HepG2 (cell line): ENCODE measurements around the gene GAS2L1. TPM values are rescaled to one million over a fixed set of nuclear protein-coding genes. Genes with fewer than 3 reads are reported as not detected.

Experiments
- ATAC-seq: fragments of 200-7000 bp; cut with Tn5 transposase; 3 replicates; pipeline ENCODE4 v1.9.1; 2020; ENCODE audit warnings: mild to moderate bottlenecking, moderate library complexity
- BruUV-seq: library from RNA; stranded (reverse); fragments of 400-500 nt; replicated peaks from 2 replicates; lab custom pipeline; 2021; lab: Mats Ljungman, UMichigan
- CTCF ChIA-PET: fragments of 300-600 bp; formaldehyde crosslinking; extraction: SDS; loops from one replicate; lab custom pipeline; 2021; ENCODE audit warnings: low total read pairs, inconsistent platforms, low intra/inter-chr PET ratio; lab: Yijun Ruan, JAX
- POLR2A ChIA-PET: fragments of 350-600 bp; sonication (Branson Sonifier 250); formaldehyde crosslinking; loops from one replicate; lab custom pipeline; 2020; ENCODE audit warnings: antibody characterized with exemption, inconsistent platforms; lab: Yijun Ruan, JAX
- DNase-seq: peaks from one replicate; pipeline ENCODE4 v3.0.0-alpha.2; 2015; ENCODE audit warnings: low spot score
- FAIRE-seq: peaks from 3 replicates; lab custom pipeline; 2011; peaks lifted over from hg19 to GRCh38; lab: Jason Lieb, UNC
- H2AFZ ChIP-seq: one replicate; pipeline ENCODE4 v1.6.1; 2011; ENCODE audit warnings: low read length, inconsistent platforms
- H3K27ac ChIP-seq: fragments of 300-600 bp; 3 replicates; pipeline ENCODE4 v1.8.0; 2011; ENCODE audit warnings: mixed run types, mild to moderate bottlenecking, mixed read lengths, low read length, inconsistent platforms; ENCODE audit not compliant: insufficient read depth; ENCODE audit errors: extremely low read length
- H3K27me3 ChIP-seq, 2 experiments: fragments of 200-600 bp in 1 of 2; 2 replicates in 1 of 2; 3 replicates in 1 of 2; pipeline versions ENCODE4 v1.6.0 to v1.8.0; 2011; ENCODE audit warnings: low read length in 2 of 2, mild to moderate bottlenecking in 2 of 2, moderate library complexity in 2 of 2, inconsistent platforms in 1 of 2; ENCODE audit not compliant: insufficient read depth in 2 of 2, control insufficient read depth in 1 of 2
- H3K36me3 ChIP-seq, 2 experiments: fragments of 200-600 bp in 1 of 2; replicated peaks in 1 of 2; 2 replicates in 1 of 2; 3 replicates in 1 of 2; pipeline versions ENCODE4 v1.5.1 to v1.8.0; 2011; ENCODE audit warnings: low read length in 2 of 2, inconsistent platforms in 1 of 2; ENCODE audit not compliant: insufficient read depth in 2 of 2, control insufficient read depth in 1 of 2
- H3K4me1 ChIP-seq: 2 replicates; pipeline ENCODE4 v1.5.1; 2012; ENCODE audit warnings: low read length, inconsistent platforms; ENCODE audit not compliant: insufficient read depth
- H3K4me2 ChIP-seq: 2 replicates; pipeline ENCODE4 v1.6.0; 2011; ENCODE audit warnings: low read depth, low read length, inconsistent platforms
- H3K4me3 ChIP-seq, 3 experiments: fragments of 200-600 bp in 1 of 3; sonication (generic), shearing (Covaris generic) in 1 of 3; replicated peaks in 1 of 3; 2 replicates each; pipeline ENCODE4 v1.5.1; 2011 to 2016; ENCODE audit warnings: low read length in 3 of 3, inconsistent platforms in 2 of 3, low read depth in 2 of 3, mild to moderate bottlenecking in 2 of 3, control low read depth in 1 of 3, mixed read lengths in 1 of 3; ENCODE audit not compliant: insufficient read depth in 1 of 3
- H3K79me2 ChIP-seq: one replicate; pipeline ENCODE4 v1.6.1; 2011; ENCODE audit warnings: low read length, inconsistent platforms; ENCODE audit not compliant: insufficient read depth
- H3K9ac ChIP-seq: 2 replicates; pipeline ENCODE4 v1.6.0; 2011; ENCODE audit warnings: mild to moderate bottlenecking, low read depth, low read length, inconsistent platforms; ENCODE audit not compliant: insufficient read depth
- H3K9me3 ChIP-seq: 2 replicates; pipeline ENCODE4 v1.5.1; 2012; ENCODE audit warnings: mild to moderate bottlenecking, low read length
- H4K20me1 ChIP-seq: 2 replicates; pipeline ENCODE4 v1.6.0; 2011; ENCODE audit warnings: inconsistent platforms, mild to moderate bottlenecking, low read length, moderate library complexity; ENCODE audit not compliant: insufficient read depth
- CSRNP1 ChIP-seq: sonication (generic); formaldehyde crosslinking; IDR thresholded peaks from 2 replicates; pipeline ENCODE4 v1.8.1; 2023; ENCODE audit warnings: mild to moderate bottlenecking, missing genetic modification reagents
- MXD1 ChIP-seq: sonication (generic); formaldehyde crosslinking; IDR thresholded peaks from 2 replicates; pipeline ENCODE4 v1.4.0; 2020; ENCODE audit warnings: mild to moderate bottlenecking, missing genetic modification reagents
- POLR2A ChIP-seq, 2 experiments: IDR thresholded peaks; 2 replicates each; pipeline ENCODE4 v1.6.1; 2011; ENCODE audit warnings: low read depth in 2 of 2, low read length in 2 of 2, mild to moderate bottlenecking in 1 of 2, moderate library complexity in 1 of 2; ENCODE audit not compliant: insufficient read depth in 1 of 2
- REPIN1 ChIP-seq: sonication (generic); formaldehyde crosslinking; IDR thresholded peaks from 2 replicates; pipeline ENCODE4 v1.8.0; 2022; ENCODE audit warnings: missing genetic modification reagents, low read depth, mild to moderate bottlenecking, borderline replicate concordance
- ZBTB37 ChIP-seq: sonication (generic); formaldehyde crosslinking; IDR thresholded peaks from 2 replicates; pipeline ENCODE4 v1.4.0; 2020; ENCODE audit warnings: mild to moderate bottlenecking, missing genetic modification reagents
- ZKSCAN5 ChIP-seq: sonication (generic); formaldehyde crosslinking; IDR thresholded peaks from 2 replicates; pipeline ENCODE4 v1.5.1; 2020; ENCODE audit warnings: mild to moderate bottlenecking, missing genetic modification reagents
- ZNF207 ChIP-seq: fragments of 450-650 bp; IDR thresholded peaks from 2 replicates; pipeline ENCODE4 v1.6.1; 2016; ENCODE audit warnings: antibody characterized with exemption, borderline replicate concordance
- ZNF781 ChIP-seq: sonication (generic); formaldehyde crosslinking; IDR thresholded peaks from 2 replicates; pipeline ENCODE4 v1.5.1; 2020; ENCODE audit warnings: borderline replicate concordance, mild to moderate bottlenecking, missing genetic modification reagents; ENCODE audit errors: not compliant biosample characterization
- WGBS: methylation state at CpG from one replicate; pipeline ENCODE4 v1.1.6; 2017; ENCODE audit warnings: low lambda C conversion rate; 5-methylcytosine and 5-hydroxymethylcytosine counted together
- in situ Hi-C: cut with HindIII; loops from 2 replicates; pipeline ENCODE4 v1.10.0; 2017; ENCODE audit warnings: low pct_unique_long_range_greater_than_20kb; ENCODE audit not compliant: extremely low pct_ligation_motif_present
- intact Hi-C: fragments of 100-400 bp; cut with micrococcal nuclease; formaldehyde crosslinking; loops from one replicate; pipeline ENCODE4 v1.10.0; 2022; ENCODE audit not compliant: unreplicated experiment
- polyA plus RNA-seq, 8 experiments: library from polyadenylated mRNA; depleted of rRNA in 3 of 8; stranded (reverse) in 7 of 8; unstranded in 1 of 8; fragments of >200 nt; fragmentation: Illumina TruSeq in 4 of 8; extraction: Trizol in 4 of 8; gene quantifications; 2 replicates each; pipeline versions ENCODE4 v1.2.1 to v1.2.3, GENCODE V29; 2011 to 2016; ENCODE audit warnings: low read depth in 4 of 8, missing spikeins in 1 of 8, mixed read lengths in 1 of 8; ENCODE audit not compliant: insufficient read depth in 1 of 8
- total RNA-seq, 5 experiments: library from RNA; depleted of rRNA; stranded (reverse); fragments of >200 nt; fragmentation: Illumina TruSeq; extraction: Trizol; gene quantifications; 2 replicates each; pipeline ENCODE4 v1.2.3, GENCODE V29; 2016; ENCODE audit warnings: low read depth in 1 of 5
- TF ChIP-seq, protein P1 (sequence below), 2 experiments: IDR thresholded peaks; 2 replicates each; pipeline ENCODE4 v1.6.1; 2011 to 2012; ENCODE audit warnings: low read length in 2 of 2, borderline replicate concordance in 1 of 2, low read depth in 1 of 2, mild to moderate bottlenecking in 1 of 2, moderate library complexity in 1 of 2
- TF ChIP-seq, protein P2 (sequence below): IDR thresholded peaks from 2 replicates; pipeline ENCODE4 v1.6.1; 2012; ENCODE audit warnings: inconsistent platforms

The GAS2L1 gene
- total and polyA plus RNA-seq, 2 of the 13 experiments (the other 11 are each of a cell fraction or from before 2014, with no cell fraction given), result 1.8 to 3.3 TPM

DNA sequence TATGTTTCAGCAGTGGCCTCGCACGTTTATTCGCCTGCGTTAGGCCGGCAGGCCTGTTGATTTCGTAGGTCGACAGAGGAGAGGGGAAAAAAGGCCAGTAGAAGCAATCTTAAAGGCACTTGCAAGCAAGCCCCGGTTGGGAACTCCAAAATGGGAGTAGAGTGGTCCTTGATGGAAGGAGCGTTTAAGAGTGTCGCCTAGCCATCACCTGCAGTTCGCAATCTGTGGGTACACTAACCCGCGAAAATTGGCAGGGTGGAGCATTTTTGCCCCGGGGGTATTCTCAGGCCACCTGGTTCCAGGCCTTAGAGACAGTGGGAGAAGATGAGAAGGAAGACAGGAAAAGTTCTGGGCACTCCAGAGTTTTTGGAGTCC, 37.2 kb upstream of the GAS2L1 start:
- peaks cover 61% of the 10 kb centered on the region for H3K4me1 ChIP-seq
- POLR2A ChIA-PET, result interaction anchor here (1.2 to 1.9 kb wide), 2 partner anchors 8 kb away, joined by 4 to 7 read pairs; no protein-coding TSS in a partner anchor
- BruUV-seq, result TSS peak; percentile 47

More for the DNA sequence above, 37.2 kb upstream of the GAS2L1 start:
- in situ Hi-C loops (no loop called here), intact Hi-C loops (no loop called here)
- Histone ChIP-seq H4K20me1 (peaks cover 49% of the 10 kb centered on the region), H3K27me3 (no peaks in the 10 kb centered on the region; a peak in 1 of 5 replicates), H3K4me3 (peak overlapping the region; percentile 75 to 96 (median 93)), H3K36me3 (peaks cover 10 to 42% of the 10 kb centered on the region in 2 experiments), H3K27ac (peak overlapping the region; percentile 98), H3K9ac (peak overlapping the region; percentile 100), H3K79me2 (peaks cover 83% of the 10 kb centered on the region), H3K4me2 (peak overlapping the region; percentile 90), H2AFZ (no peak overlapping the region), H3K9me3 (no peaks in the 10 kb centered on the region)
- no peak for FAIRE-seq
- CTCF ChIA-PET, result no interaction called here
- no peak for ATAC-seq
- under 1% methylated on average over 14 of the region's 14 CpGs for WGBS
- no peak for DNase-seq
- TF ChIP-seq, protein P1, sequence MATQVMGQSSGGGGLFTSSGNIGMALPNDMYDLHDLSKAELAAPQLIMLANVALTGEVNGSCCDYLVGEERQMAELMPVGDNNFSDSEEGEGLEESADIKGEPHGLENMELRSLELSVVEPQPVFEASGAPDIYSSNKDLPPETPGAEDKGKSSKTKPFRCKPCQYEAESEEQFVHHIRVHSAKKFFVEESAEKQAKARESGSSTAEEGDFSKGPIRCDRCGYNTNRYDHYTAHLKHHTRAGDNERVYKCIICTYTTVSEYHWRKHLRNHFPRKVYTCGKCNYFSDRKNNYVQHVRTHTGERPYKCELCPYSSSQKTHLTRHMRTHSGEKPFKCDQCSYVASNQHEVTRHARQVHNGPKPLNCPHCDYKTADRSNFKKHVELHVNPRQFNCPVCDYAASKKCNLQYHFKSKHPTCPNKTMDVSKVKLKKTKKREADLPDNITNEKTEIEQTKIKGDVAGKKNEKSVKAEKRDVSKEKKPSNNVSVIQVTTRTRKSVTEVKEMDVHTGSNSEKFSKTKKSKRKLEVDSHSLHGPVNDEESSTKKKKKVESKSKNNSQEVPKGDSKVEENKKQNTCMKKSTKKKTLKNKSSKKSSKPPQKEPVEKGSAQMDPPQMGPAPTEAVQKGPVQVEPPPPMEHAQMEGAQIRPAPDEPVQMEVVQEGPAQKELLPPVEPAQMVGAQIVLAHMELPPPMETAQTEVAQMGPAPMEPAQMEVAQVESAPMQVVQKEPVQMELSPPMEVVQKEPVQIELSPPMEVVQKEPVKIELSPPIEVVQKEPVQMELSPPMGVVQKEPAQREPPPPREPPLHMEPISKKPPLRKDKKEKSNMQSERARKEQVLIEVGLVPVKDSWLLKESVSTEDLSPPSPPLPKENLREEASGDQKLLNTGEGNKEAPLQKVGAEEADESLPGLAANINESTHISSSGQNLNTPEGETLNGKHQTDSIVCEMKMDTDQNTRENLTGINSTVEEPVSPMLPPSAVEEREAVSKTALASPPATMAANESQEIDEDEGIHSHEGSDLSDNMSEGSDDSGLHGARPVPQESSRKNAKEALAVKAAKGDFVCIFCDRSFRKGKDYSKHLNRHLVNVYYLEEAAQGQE (IDR thresholded peaks at IDR 0.05; ENCODE audit: borderline replicate concordance in 1 of 2, low read depth in 1 of 2, low read length in 2 of 2), result no peak
- no peak for TF ChIP-seq ZKSCAN5 (CRISPR knock-in tag)
- TF ChIP-seq POLR2A (IDR thresholded peaks at IDR 0.05; ENCODE audit: insufficient read depth in 1 of 2, low read depth in 2 of 2, low read length in 2 of 2), result peak in 1 of 2 experiments; percentile 8; a peak in 1 of 4 replicates
- TF ChIP-seq, protein P2, sequence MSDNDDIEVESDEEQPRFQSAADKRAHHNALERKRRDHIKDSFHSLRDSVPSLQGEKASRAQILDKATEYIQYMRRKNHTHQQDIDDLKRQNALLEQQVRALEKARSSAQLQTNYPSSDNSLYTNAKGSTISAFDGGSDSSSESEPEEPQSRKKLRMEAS, result peak; percentile 2; the same call in 1 of the 2 replicates
- no peak for TF ChIP-seq MXD1
- 0 out of 2 replicates have a peak, but pooled peaks have one; percentile 10 for TF ChIP-seq CSRNP1
- TF ChIP-seq REPIN1, result 0 out of 2 replicates have a peak, but pooled peaks have one; percentile 5
- no peak for TF ChIP-seq ZNF207
- TF ChIP-seq ZNF781 (CRISPR knock-in tag), result peak; percentile 52
- no peak for TF ChIP-seq ZBTB37 (CRISPR knock-in tag)
